Neural cell (in vitro differentiated cells): ENCODE results near the gene METTL15. TPM values are rescaled to one million over a fixed set of nuclear protein-coding genes. Genes with fewer than 3 reads are reported as not detected.

Experiments used
- H2AFZ ChIP-seq: fragments of 200-600, 300-800 bp; sonication (generic), shearing (Covaris generic); 2 replicates; pipeline ENCODE4 v1.6.0; 2014; ENCODE audit warnings: low read depth, mild to moderate bottlenecking, antibody characterized with exemption, low read length, moderate library complexity
- H3F3A ChIP-seq: fragments of 200-600 bp; shearing (Covaris generic); 2 replicates; pipeline ENCODE4 v1.6.1; 2016; ENCODE audit warnings: mild to moderate bottlenecking, moderate library complexity, mixed read lengths, antibody characterized with exemption, low read length; ENCODE audit not compliant: insufficient read depth, poor library complexity, severe bottlenecking
- H3K27ac ChIP-seq: fragments of 200-600, 300-800 bp; sonication (generic), shearing (Covaris generic); 2 replicates; pipeline ENCODE4 v1.5.1; 2014; ENCODE audit warnings: mild to moderate bottlenecking, low read length, moderate library complexity
- H3K27me3 ChIP-seq: fragments of 300-800, 200-600 bp; sonication (generic), shearing (Covaris generic); 2 replicates; pipeline ENCODE4 v1.6.0; 2014; ENCODE audit warnings: mild to moderate bottlenecking, low read depth, low read length, moderate library complexity; ENCODE audit not compliant: insufficient read depth
- H3K36me3 ChIP-seq: fragments of 300-800, 200-600 bp; sonication (generic), shearing (Covaris generic); 2 replicates; pipeline ENCODE4 v1.5.1; 2014; ENCODE audit warnings: mild to moderate bottlenecking, antibody characterized with exemption, low read length, moderate library complexity; ENCODE audit not compliant: insufficient read depth
- H3K4me2 ChIP-seq: fragments of 300-800, 200-600 bp; sonication (generic), shearing (Covaris generic); 2 replicates; pipeline ENCODE4 v1.6.0; 2014; ENCODE audit warnings: mild to moderate bottlenecking, low read length
- H3K4me3 ChIP-seq: fragments of 300-800, 200-600 bp; sonication (generic), shearing (Covaris generic); 2 replicates; pipeline ENCODE4 v1.5.1; 2014; ENCODE audit warnings: mild to moderate bottlenecking, low read length, moderate library complexity
- H3K79me2 ChIP-seq: fragments of 200-600 bp; shearing (Covaris generic); replicated peaks from 2 replicates; pipeline ENCODE4 v1.6.0; 2014; ENCODE audit warnings: mild to moderate bottlenecking, low read length, moderate library complexity; ENCODE audit not compliant: insufficient read depth
- H3K9ac ChIP-seq: fragments of 300-800, 200-600 bp; sonication (generic), shearing (Covaris generic); 2 replicates; pipeline ENCODE4 v1.6.1; 2016; ENCODE audit warnings: mild to moderate bottlenecking, low read length, mixed read lengths
- H3K9me2 ChIP-seq: fragments of 200-600 bp; shearing (Covaris generic); 2 replicates; pipeline ENCODE4 v1.6.1; 2016; ENCODE audit warnings: mild to moderate bottlenecking, low read length, mixed read lengths; ENCODE audit not compliant: insufficient read depth
- H3K9me3 ChIP-seq: fragments of 200-600, 300-800 bp; sonication (generic), shearing (Covaris generic); 2 replicates; pipeline ENCODE4 v1.6.1; 2016; ENCODE audit warnings: mild to moderate bottlenecking, mixed run types, low read length, moderate library complexity, mixed read lengths
- H4K20me1 ChIP-seq: fragments of 200-600 bp; shearing (Covaris generic); 2 replicates; pipeline ENCODE4 v1.6.1; 2016; ENCODE audit warnings: mild to moderate bottlenecking, mixed run types; ENCODE audit not compliant: insufficient read depth
- EP300 ChIP-seq: fragments of 450-650 bp; conservative IDR thresholded peaks from 2 replicates; pipeline ENCODE4 v1.6.1; 2014; ENCODE audit warnings: antibody characterized with exemption, mild to moderate bottlenecking, moderate library complexity; ENCODE audit not compliant: poor library complexity, severe bottlenecking
- EZH2 ChIP-seq: fragments of 200-600, 300-800 bp; shearing (Covaris generic), sonication (generic); IDR thresholded peaks from 2 replicates; pipeline ENCODE4 v1.6.1; 2014; ENCODE audit warnings: antibody characterized with exemption, low read length, borderline replicate concordance, mild to moderate bottlenecking; ENCODE audit not compliant: insufficient read depth, poor library complexity, severe bottlenecking
- MXI1 ChIP-seq: fragments of 450-650 bp; conservative IDR thresholded peaks from 2 replicates; pipeline ENCODE4 v1.6.1; 2014; ENCODE audit warnings: antibody characterized with exemption, mild to moderate bottlenecking; ENCODE audit not compliant: poor library complexity, severe bottlenecking
- POLR2AphosphoS5 ChIP-seq: IDR thresholded peaks from 2 replicates; pipeline ENCODE4 v1.6.1; 2012
- RAD21 ChIP-seq: fragments of 450-650 bp; conservative IDR thresholded peaks from 2 replicates; pipeline ENCODE4 v1.6.1; 2014; ENCODE audit warnings: antibody characterized with exemption, mild to moderate bottlenecking, moderate library complexity
- SMC3 ChIP-seq: fragments of 450-650 bp; conservative IDR thresholded peaks from 2 replicates; pipeline ENCODE4 v1.6.1; 2014; ENCODE audit warnings: antibody characterized with exemption, mild to moderate bottlenecking, moderate library complexity; ENCODE audit not compliant: poor library complexity
- TAF1 ChIP-seq: IDR thresholded peaks from 2 replicates; pipeline ENCODE4 v1.6.1; 2012; ENCODE audit warnings: low read depth
- polyA plus RNA-seq: library from polyadenylated mRNA; depleted of rRNA; stranded (reverse); fragments of >200 nt; gene quantifications from 2 replicates; pipeline ENCODE4 v1.2.3, GENCODE V29; 2014
- TF ChIP-seq, protein P1 (sequence below): fragments of 450-650 bp; IDR thresholded peaks from 2 replicates; pipeline ENCODE4 v1.5.1; 2014; ENCODE audit warnings: antibody characterized with exemption, mild to moderate bottlenecking, moderate library complexity; ENCODE audit not compliant: poor library complexity, severe bottlenecking
- TF ChIP-seq, protein P2 (sequence below): IDR thresholded peaks from 2 replicates; pipeline ENCODE4 v1.6.1; 2012; ENCODE audit warnings: borderline replicate concordance

The METTL15 gene
- polyA plus RNA-seq, 1 donor from 2014 or later: 6.6 TPM

DNA sequence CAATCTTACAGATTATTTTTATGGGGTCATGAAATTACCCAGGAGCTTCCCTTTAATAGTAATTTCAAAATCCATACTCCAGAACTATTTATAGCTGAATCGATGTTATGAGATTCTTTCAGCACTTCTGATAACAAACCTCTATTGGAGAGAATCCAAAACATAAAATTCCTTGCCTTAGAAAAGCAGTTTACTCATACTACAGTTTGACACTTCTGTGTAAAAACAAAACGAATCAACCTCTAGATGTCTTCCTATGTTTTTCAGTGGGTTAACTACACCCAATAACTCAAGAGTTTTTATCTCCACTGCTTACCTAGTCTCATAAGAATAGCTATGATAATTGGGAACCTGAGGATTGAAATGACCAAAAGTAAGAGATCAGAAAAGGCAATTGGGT is 35.9 kb upstream of the METTL15 start:
- Histone ChIP-seq H3K9me2 (no peaks in the 10 kb centered on the region), H3K9me3 (no peaks in the 10 kb centered on the region), H3K4me3 (no peak overlapping the region), H3K27me3 (no peaks in the 10 kb centered on the region), H3K79me2 (no peaks in the 10 kb centered on the region), H4K20me1 (no peaks in the 10 kb centered on the region), H3K9ac (no peak overlapping the region), H3F3A (no peaks in the 10 kb centered on the region), H3K4me2 (no peak overlapping the region), H3K36me3 (no peaks in the 10 kb centered on the region), H2AFZ (no peak overlapping the region), H3K27ac (no peak overlapping the region)
- TF ChIP-seq, protein P1, sequence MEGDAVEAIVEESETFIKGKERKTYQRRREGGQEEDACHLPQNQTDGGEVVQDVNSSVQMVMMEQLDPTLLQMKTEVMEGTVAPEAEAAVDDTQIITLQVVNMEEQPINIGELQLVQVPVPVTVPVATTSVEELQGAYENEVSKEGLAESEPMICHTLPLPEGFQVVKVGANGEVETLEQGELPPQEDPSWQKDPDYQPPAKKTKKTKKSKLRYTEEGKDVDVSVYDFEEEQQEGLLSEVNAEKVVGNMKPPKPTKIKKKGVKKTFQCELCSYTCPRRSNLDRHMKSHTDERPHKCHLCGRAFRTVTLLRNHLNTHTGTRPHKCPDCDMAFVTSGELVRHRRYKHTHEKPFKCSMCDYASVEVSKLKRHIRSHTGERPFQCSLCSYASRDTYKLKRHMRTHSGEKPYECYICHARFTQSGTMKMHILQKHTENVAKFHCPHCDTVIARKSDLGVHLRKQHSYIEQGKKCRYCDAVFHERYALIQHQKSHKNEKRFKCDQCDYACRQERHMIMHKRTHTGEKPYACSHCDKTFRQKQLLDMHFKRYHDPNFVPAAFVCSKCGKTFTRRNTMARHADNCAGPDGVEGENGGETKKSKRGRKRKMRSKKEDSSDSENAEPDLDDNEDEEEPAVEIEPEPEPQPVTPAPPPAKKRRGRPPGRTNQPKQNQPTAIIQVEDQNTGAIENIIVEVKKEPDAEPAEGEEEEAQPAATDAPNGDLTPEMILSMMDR: no peak
- TF ChIP-seq EP300 (no peak), MXI1 (no peak), EZH2 (no peak), SMC3 (no peak), POLR2AphosphoS5 (no peak), TAF1 (no peak), RAD21 (no peak)
- TF ChIP-seq, protein P2, sequence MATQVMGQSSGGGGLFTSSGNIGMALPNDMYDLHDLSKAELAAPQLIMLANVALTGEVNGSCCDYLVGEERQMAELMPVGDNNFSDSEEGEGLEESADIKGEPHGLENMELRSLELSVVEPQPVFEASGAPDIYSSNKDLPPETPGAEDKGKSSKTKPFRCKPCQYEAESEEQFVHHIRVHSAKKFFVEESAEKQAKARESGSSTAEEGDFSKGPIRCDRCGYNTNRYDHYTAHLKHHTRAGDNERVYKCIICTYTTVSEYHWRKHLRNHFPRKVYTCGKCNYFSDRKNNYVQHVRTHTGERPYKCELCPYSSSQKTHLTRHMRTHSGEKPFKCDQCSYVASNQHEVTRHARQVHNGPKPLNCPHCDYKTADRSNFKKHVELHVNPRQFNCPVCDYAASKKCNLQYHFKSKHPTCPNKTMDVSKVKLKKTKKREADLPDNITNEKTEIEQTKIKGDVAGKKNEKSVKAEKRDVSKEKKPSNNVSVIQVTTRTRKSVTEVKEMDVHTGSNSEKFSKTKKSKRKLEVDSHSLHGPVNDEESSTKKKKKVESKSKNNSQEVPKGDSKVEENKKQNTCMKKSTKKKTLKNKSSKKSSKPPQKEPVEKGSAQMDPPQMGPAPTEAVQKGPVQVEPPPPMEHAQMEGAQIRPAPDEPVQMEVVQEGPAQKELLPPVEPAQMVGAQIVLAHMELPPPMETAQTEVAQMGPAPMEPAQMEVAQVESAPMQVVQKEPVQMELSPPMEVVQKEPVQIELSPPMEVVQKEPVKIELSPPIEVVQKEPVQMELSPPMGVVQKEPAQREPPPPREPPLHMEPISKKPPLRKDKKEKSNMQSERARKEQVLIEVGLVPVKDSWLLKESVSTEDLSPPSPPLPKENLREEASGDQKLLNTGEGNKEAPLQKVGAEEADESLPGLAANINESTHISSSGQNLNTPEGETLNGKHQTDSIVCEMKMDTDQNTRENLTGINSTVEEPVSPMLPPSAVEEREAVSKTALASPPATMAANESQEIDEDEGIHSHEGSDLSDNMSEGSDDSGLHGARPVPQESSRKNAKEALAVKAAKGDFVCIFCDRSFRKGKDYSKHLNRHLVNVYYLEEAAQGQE: no peak

DNA sequence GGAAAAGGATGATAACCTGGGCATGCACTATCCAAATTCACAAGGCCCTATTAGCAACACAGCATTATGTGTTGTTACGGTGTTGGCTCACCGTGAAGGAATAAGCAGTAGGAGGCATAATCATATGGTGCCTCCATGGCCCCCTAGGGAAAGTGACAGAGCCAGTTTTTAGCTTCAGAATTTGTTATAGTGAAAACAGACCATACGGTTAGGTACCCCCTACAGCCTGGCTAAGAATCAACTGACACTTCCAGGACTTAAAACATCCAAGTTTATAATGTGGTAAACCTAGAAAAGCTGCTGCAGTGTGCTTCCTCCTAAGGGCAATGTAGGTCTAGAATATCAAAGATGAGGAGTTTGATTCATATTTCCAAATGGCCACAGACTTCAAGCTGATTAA is 30.7 kb upstream of the METTL15 start:
- no peak overlapping the region for H3K27ac ChIP-seq
- no peaks in the 10 kb centered on the region for H3K9me2 ChIP-seq
- no peak overlapping the region for H3K4me2 ChIP-seq
- H4K20me1 ChIP-seq: no peaks in the 10 kb centered on the region
- no peak overlapping the region for H3K9ac ChIP-seq
- no peaks in the 10 kb centered on the region for H3K27me3 ChIP-seq
- no peak for TF ChIP-seq RAD21
- TF ChIP-seq SMC3: no peak
- TF ChIP-seq POLR2AphosphoS5: no peak
- no peak for TF ChIP-seq TAF1
- TF ChIP-seq, protein P2: no peak
- TF ChIP-seq MXI1: no peak
- no peak for TF ChIP-seq EZH2
- no peak for TF ChIP-seq EP300
- TF ChIP-seq, protein P1: no peak
- H2AFZ ChIP-seq: no peak overlapping the region
- H3K79me2 ChIP-seq: no peaks in the 10 kb centered on the region
- H3K9me3 ChIP-seq: no peaks in the 10 kb centered on the region
- no peaks in the 10 kb centered on the region for H3F3A ChIP-seq
- H3K36me3 ChIP-seq: no peaks in the 10 kb centered on the region
- no peak overlapping the region for H3K4me3 ChIP-seq
